NCI-H2029 treated with DMSO at 0.1 percent for 48 hours (cell line): ENCODE measurements around the gene ZIC1.

Experiments used
- DNase-seq: peaks from one replicate; lab custom pipeline; 2025; lab: John Stamatoyannopoulos, UW

ZIC1 gene

GRCh38 chr3:147395899-147396711 lies 13.1 kb upstream of the ZIC1 start:
- DNase-seq: no peak

- no peak for DNase-seq
Observed at GRCh38 chr3:147396712-147397046, 12.5 kb upstream of the ZIC1 start.

- no peak for DNase-seq
Observed at GRCh38 chr3:147397155-147397874, 11.8 kb upstream of the ZIC1 start.

- DNase-seq: no peak
Observed at GRCh38 chr3:147397875-147398812, 11.0 kb upstream of the ZIC1 start.

- DNase-seq: no peak
Observed at GRCh38 chr3:147398813-147399534, 10.2 kb upstream of the ZIC1 start.

GRCh38 chr3:147400111-147400510 lies 9.1 kb upstream of the ZIC1 start:
- DNase-seq: no peak

GRCh38 chr3:147400999-147401398 lies 8.2 kb upstream of the ZIC1 start:
- no peak for DNase-seq

- no peak for DNase-seq
Observed at GRCh38 chr3:147401421-147401820, 7.7 kb upstream of the ZIC1 start.

GRCh38 chr3:147402159-147402558 lies 7.0 kb upstream of the ZIC1 start:
- no peak for DNase-seq

GRCh38 chr3:147403511-147403910 lies 5.7 kb upstream of the ZIC1 start:
- DNase-seq: no peak

- DNase-seq: no peak
Observed at GRCh38 chr3:147404000-147404799, 5.0 kb upstream of the ZIC1 start.

GRCh38 chr3:147404800-147405230 lies 4.3 kb upstream of the ZIC1 start:
- no peak for DNase-seq

- DNase-seq: no peak
Observed at GRCh38 chr3:147405231-147406027, 3.7 kb upstream of the ZIC1 start.

- DNase-seq: no peak
Observed at GRCh38 chr3:147406028-147406931, 2.9 kb upstream of the ZIC1 start, which contains the start of gene ZIC4. ZIC4 (minus strand) TSS chr3:147406543; CDS start chr3:147402797, 3,746 bp downstream.

- no peak for DNase-seq
Observed at GRCh38 chr3:147407114-147407497, 2.1 kb upstream of the ZIC1 start.

- no peak for DNase-seq
Observed at GRCh38 chr3:147407498-147408187, 1.5 kb upstream of the ZIC1 start.

- no peak for DNase-seq
Observed at GRCh38 chr3:147408188-147409100, 721 bp upstream of the ZIC1 start.
